Caco-2 (cell line): Measurements from ENCODE around the gene DPY30. TPM values are rescaled to one million over a fixed set of nuclear protein-coding genes. Genes with fewer than 3 reads are reported as not detected.

ENCODE experiments used
- Bru-seq: library from RNA; stranded (reverse); fragments of 400-500 nt; gene quantifications from one replicate; lab custom pipeline; 2021; lab: Mats Ljungman, UMichigan
- BruChase-seq, 2 experiments: library from RNA; stranded (reverse); fragments of 400-500 nt; gene quantifications; one replicate each; lab custom pipeline; 2021; lab: Mats Ljungman, UMichigan
- BruUV-seq: library from RNA; stranded (reverse); fragments of 400-500 nt; replicated peaks from 2 replicates; lab custom pipeline; 2021; lab: Mats Ljungman, UMichigan
- CTCF ChIA-PET: fragments of 300-600 bp; sonication (Branson Sonifier 250); formaldehyde crosslinking; loops from one replicate; lab custom pipeline; 2022; ENCODE audit warnings: antibody characterized with exemption; lab: Charles Lee
- POLR2A ChIA-PET: fragments of 300-600 bp; sonication (Branson Sonifier 250); formaldehyde crosslinking; loops from one replicate; lab custom pipeline; 2022; ENCODE audit warnings: antibody characterized with exemption; lab: Charles Lee
- DNase-seq, 2 experiments: peaks; one replicate each; pipeline versions ENCODE4 v3.0.0 to v3.0.0-alpha.2; 2020 to 2022
- H3K27me3 ChIP-seq: replicated peaks from 2 replicates; pipeline ENCODE4 v1.6.0; 2011; ENCODE audit warnings: low read length; ENCODE audit not compliant: control insufficient read depth, insufficient read depth
- H3K36me3 ChIP-seq: 2 replicates; pipeline ENCODE4 v1.5.1; 2011; ENCODE audit warnings: low read length; ENCODE audit not compliant: control insufficient read depth, insufficient read depth
- H3K4me1 ChIP-seq: fragments of 250-450 bp; sonication (Bioruptor Pico); 2 replicates; pipeline ENCODE4 v1.5.1; 2020; ENCODE audit warnings: mild to moderate bottlenecking
- H3K4me3 ChIP-seq: 2 replicates; pipeline ENCODE4 v1.5.1; 2011; ENCODE audit warnings: low read depth, mild to moderate bottlenecking, control low read depth, low read length
- H3K9me3 ChIP-seq: fragments of 250-450 bp; sonication (Bioruptor Pico); 2 replicates; pipeline ENCODE4 v1.5.1; 2020; ENCODE audit warnings: mild to moderate bottlenecking, moderate library complexity
- H3K27ac Mint-ChIP-seq: one replicate; pipeline ENCODE4 v1.8.0; 2022; ENCODE audit warnings: mixed read lengths; ENCODE audit not compliant: unreplicated experiment
- H3K27me3 Mint-ChIP-seq: one replicate; pipeline ENCODE4 v1.8.0; 2022; ENCODE audit warnings: mixed read lengths; ENCODE audit not compliant: insufficient read depth, unreplicated experiment
- H3K36me3 Mint-ChIP-seq: one replicate; pipeline ENCODE4 v1.8.0; 2022; ENCODE audit warnings: mild to moderate bottlenecking, mixed read lengths; ENCODE audit not compliant: insufficient read depth, unreplicated experiment
- H3K4me1 Mint-ChIP-seq: one replicate; pipeline ENCODE4 v1.8.0; 2022; ENCODE audit warnings: low read depth, mixed read lengths; ENCODE audit not compliant: unreplicated experiment
- H3K4me3 Mint-ChIP-seq: one replicate; pipeline ENCODE4 v1.8.0; 2022; ENCODE audit warnings: mild to moderate bottlenecking, moderate library complexity, mixed read lengths; ENCODE audit not compliant: unreplicated experiment
- H3K9me3 Mint-ChIP-seq: one replicate; pipeline ENCODE4 v1.8.0; 2022; ENCODE audit warnings: mixed read lengths; ENCODE audit not compliant: unreplicated experiment
- CTCF ChIP-seq, 2 experiments: fragments of 200-600 bp in 1 of 2; IDR thresholded peaks; 1 replicate in 1 of 2; 2 replicates in 1 of 2; pipeline versions ENCODE4 v1.5.1 to v1.8.0; 2011 to 2022; ENCODE audit warnings: antibody characterized with exemption in 1 of 2, control low read depth in 1 of 2, inconsistent platforms in 1 of 2, low read depth in 1 of 2, low read length in 1 of 2, mild to moderate bottlenecking in 1 of 2, moderate library complexity in 1 of 2; ENCODE audit not compliant: insufficient read depth in 1 of 2, severe bottlenecking in 1 of 2, unreplicated experiment in 1 of 2
- intact Hi-C: fragments of 100-400 bp; cut with micrococcal nuclease; formaldehyde crosslinking; loops from one replicate; pipeline ENCODE4 v1.10.0; 2022; ENCODE audit not compliant: unreplicated experiment
- long read RNA-seq: library from polyadenylated mRNA; stranded (forward); transcript quantifications from one replicate; pipeline ENCODE4 v2.0.0, GENCODE V29; 2022
- total RNA-seq: library from RNA; stranded (reverse); gene quantifications from 2 replicates; pipeline ENCODE4 v1.2.3, GENCODE V29; 2022

Gene DPY30
- 125 and 136 TPM in 2 replicates for total RNA-seq
- Bru-seq, nascent RNA = percentile 84 among the genes with signal in this experiment
- BruChase-seq, experiment 1, labeled RNA remaining after a 2-hour chase = percentile 80 among the genes with signal in this experiment
- BruChase-seq, experiment 2, labeled RNA remaining after a 6-hour chase = percentile 89 among the genes with signal in this experiment
- long read RNA-seq, transcript DPY30-201 (5 exons, 631 nt) = minor isoform, 7 of 102 reads
- long read RNA-seq, transcript DPY30-202 (5 exons, 708 nt) = major isoform, 70 of 102 reads
- long read RNA-seq, partial matches to known transcripts = 9 of 102 reads
- long read RNA-seq, other reads (novel, unspliced or antisense) = 13 of 102 reads

DNA sequence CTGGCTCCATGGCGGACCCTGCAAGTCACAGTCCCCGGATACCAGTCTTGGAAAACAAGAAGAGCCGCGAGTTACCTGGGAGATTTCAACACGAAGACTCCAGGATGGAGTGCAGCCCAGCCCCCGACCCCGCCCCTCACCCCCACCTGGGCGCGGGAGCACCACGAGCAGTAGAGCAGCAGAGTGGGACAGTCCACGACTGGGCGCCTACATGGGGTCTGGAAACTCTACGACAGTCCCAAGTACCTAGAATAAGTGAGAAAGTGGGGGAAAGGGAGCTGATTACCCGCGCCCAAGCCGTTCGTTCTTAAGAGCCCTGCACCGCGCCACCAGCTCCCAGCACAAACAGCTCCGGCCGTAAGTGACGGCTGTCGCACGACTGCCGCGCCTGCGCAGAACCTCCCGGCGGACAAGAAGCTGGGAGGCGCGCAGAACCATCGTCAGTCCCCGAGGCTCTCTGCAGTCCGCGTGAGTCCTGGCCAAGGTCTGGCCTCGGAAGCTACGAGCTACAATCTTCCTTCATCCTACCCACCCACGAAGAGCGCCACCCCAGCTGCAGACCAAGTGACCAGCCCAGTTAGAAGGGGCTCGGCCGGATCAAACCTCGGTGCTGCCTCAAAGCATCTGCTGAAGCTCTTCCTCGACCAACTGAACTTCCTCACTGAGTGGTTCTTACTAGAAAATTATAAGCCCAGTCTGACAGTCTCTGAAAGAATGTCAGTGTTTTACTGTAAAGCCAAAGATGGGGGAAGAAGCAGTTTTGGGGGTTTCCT lies at the start of gene DPY30:
Gene DPY30 (minus strand): TSS at position 359 of the 773 bp plus-strand sequence. CDS start 349 bp downstream, at position 10.
- Mint-ChIP-seq H3K4me3 (peak within 1 kb of the TSS; percentile 100), H3K27me3 (no peaks in the 10 kb centered on the region), H3K27ac (peak within 1 kb of the TSS; percentile 95), H3K4me1 (no peaks in the 10 kb centered on the region), H3K9me3 (no peaks in the 10 kb centered on the region), H3K36me3 (peaks cover 19% of the 10 kb centered on the region)
- peak; percentile 95 for DNase-seq
- Histone ChIP-seq H3K9me3 (no peaks in the 10 kb centered on the region), H3K4me3 (peak within 1 kb of the TSS; percentile 91), H3K36me3 (no peaks in the 10 kb centered on the region), H3K27me3 (no peaks in the 10 kb centered on the region), H3K4me1 (peaks cover 9% of the 10 kb centered on the region; the same call in 1 of the 2 replicates)
- ChIA-PET POLR2A (interaction anchor here (0.5 to 2.4 kb wide), 18 partner anchors 17 to 192 kb away, joined by 3 to 79 read pairs (median 4); partner anchors contain the start of genes MEMO1, SLC30A6 and SPAST), CTCF (interaction anchor here (0.6 to 3.4 kb wide), 8 partner anchors 11 to 153 kb away, joined by 3 to 18 read pairs (median 4); partner anchors contain the start of genes SLC30A6 and SPAST)
- intact Hi-C loops = loop anchor here (1.0 to 2.0 kb wide), 2 partner anchors 24 to 29 kb away; partner anchors contain the start of genes MEMO1 and SPAST
- peak in 1 of 2 experiments; percentile 15 for TF ChIP-seq CTCF (IDR thresholded peaks at IDR 0.05; ENCODE audit: insufficient read depth in 1 of 2, low read depth in 1 of 2, low read length in 1 of 2, severe bottlenecking in 1 of 2, unreplicated experiment in 1 of 2)
- BruUV-seq = no TSS peak

GRCh38 chr2:32074134-32074506 lies 34.5 kb upstream of the DPY30 start:
- Mint-ChIP-seq H3K36me3 (peaks cover 22% of the 10 kb centered on the region), H3K4me1 (peaks cover 27% of the 10 kb centered on the region), H3K4me3 (peak overlapping the region; percentile 48), H3K9me3 (no peaks in the 10 kb centered on the region), H3K27me3 (no peaks in the 10 kb centered on the region), H3K27ac (peak overlapping the region; percentile 96)
- POLR2A ChIA-PET = interaction anchor here (1.7 to 2.8 kb wide), 3 partner anchors 11 to 91 kb away, joined by 7 to 41 read pairs (median 9); partner anchors contain the start of genes DPY30, SLC30A6 and SPAST
- DNase-seq = no peak
- Histone ChIP-seq H3K27me3 (no peaks in the 10 kb centered on the region), H3K4me3 (no peak overlapping the region), H3K9me3 (no peaks in the 10 kb centered on the region), H3K36me3 (no peaks in the 10 kb centered on the region), H3K4me1 (peaks cover 35% of the 10 kb centered on the region)
- no TSS peak for BruUV-seq
- CTCF ChIA-PET = interaction anchor here (2.1 kb wide), 1 partner anchor 11 kb away, joined by 13 read pairs; the partner anchor contains the start of gene SPAST
- intact Hi-C loops = no loop called here
- no peak for TF ChIP-seq CTCF (IDR thresholded peaks at IDR 0.05; ENCODE audit: insufficient read depth in 1 of 2, low read depth in 1 of 2, low read length in 1 of 2, severe bottlenecking in 1 of 2, unreplicated experiment in 1 of 2)
